Tibial nerve (tissue), 4 donors: ENCODE measurements around the gene PARD3B.

Source experiments
- EP300 ChIP-seq, 2 donors: sonication (generic); formaldehyde crosslinking; IDR thresholded peaks; one replicate each; pipeline ENCODE4 v1.6.1; 2017; ENCODE audit warnings: antibody characterized with exemption in 2 of 2, mild to moderate bottlenecking in 1 of 2
- POLR2A ChIP-seq, 2 donors: fragments of 450-650 bp; IDR thresholded peaks; one replicate each; pipeline ENCODE4 v1.6.1; 2017; ENCODE audit warnings: antibody characterized with exemption in 2 of 2, mild to moderate bottlenecking in 2 of 2, moderate library complexity in 2 of 2
- TF ChIP-seq, protein P1 (sequence below), 5 experiments: fragments of 200-600 bp in 3 of 5; fragments of 450-650 bp in 2 of 5; sonication (generic) in 3 of 5; IDR thresholded peaks; one replicate each; pipeline ENCODE4 v1.5.1; 2016 to 2019; ENCODE audit warnings: antibody characterized with exemption in 5 of 5, mild to moderate bottlenecking in 3 of 5, moderate library complexity in 2 of 5

DNA sequence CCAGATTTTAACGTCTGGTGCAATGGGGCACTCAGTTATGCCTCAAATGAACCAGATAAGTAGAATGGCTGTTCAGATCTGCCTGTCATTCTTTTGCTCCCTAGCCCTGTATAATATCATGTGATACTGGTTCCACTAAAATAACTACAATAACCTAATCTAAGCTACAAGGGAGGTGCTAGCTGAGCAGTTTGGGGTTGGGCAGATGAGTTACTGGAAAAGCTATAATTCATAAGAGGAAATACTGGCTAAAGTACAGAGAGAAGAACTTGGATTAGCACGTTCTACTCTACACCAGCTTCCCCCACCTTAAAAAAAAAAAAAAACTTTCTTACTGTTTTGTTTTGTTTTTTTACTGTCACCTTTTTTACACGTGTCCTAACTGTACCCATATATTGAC, 953.7 kb downstream of the PARD3B start:
- TF ChIP-seq, protein P1, sequence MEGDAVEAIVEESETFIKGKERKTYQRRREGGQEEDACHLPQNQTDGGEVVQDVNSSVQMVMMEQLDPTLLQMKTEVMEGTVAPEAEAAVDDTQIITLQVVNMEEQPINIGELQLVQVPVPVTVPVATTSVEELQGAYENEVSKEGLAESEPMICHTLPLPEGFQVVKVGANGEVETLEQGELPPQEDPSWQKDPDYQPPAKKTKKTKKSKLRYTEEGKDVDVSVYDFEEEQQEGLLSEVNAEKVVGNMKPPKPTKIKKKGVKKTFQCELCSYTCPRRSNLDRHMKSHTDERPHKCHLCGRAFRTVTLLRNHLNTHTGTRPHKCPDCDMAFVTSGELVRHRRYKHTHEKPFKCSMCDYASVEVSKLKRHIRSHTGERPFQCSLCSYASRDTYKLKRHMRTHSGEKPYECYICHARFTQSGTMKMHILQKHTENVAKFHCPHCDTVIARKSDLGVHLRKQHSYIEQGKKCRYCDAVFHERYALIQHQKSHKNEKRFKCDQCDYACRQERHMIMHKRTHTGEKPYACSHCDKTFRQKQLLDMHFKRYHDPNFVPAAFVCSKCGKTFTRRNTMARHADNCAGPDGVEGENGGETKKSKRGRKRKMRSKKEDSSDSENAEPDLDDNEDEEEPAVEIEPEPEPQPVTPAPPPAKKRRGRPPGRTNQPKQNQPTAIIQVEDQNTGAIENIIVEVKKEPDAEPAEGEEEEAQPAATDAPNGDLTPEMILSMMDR (IDR thresholded peaks at IDR 0.05), result no peak
- TF ChIP-seq POLR2A (IDR thresholded peaks at IDR 0.05), result no peak
- no peak for TF ChIP-seq EP300 (IDR thresholded peaks at IDR 0.05)
